Measurements from ENCODE around the gene DNM3.

DNM3 gene

GRCh38 chr1:172400722-172401105, 559.4 kb downstream of the DNM3 start:
- in situ Hi-C loops (cut with MboI; ENCODE audit: low sequenced_read_pairs): no loop called here

DNA sequence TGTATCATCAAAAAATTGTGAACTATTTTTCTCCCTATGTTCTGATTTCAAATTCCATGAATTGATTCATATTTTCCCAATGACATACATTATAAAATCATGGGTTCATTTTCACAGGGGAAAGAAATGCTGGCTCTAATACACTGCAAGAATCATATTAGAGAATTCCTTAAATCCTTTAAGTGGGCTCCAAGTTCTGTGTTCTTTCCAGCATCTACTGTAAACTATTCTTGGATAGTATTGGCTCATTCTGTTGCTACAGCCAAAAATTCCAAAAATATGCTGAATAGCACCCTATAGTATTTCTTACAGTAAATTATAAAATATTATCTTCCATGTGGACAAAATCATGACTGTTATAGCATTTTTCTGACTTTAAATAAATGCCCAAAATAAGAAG, 560.2 kb downstream of the DNM3 start:
- in situ Hi-C loops (cut with MboI; ENCODE audit: low sequenced_read_pairs): no loop called here

- in situ Hi-C loops (cut with MboI; ENCODE audit: low sequenced_read_pairs): no loop called here
Observed at GRCh38 chr1:172401892-172402291, 560.6 kb downstream of the DNM3 start.

- in situ Hi-C loops (cut with MboI; ENCODE audit: low sequenced_read_pairs): no loop called here
Observed at GRCh38 chr1:172402878-172403569, 561.7 kb downstream of the DNM3 start.

DNA sequence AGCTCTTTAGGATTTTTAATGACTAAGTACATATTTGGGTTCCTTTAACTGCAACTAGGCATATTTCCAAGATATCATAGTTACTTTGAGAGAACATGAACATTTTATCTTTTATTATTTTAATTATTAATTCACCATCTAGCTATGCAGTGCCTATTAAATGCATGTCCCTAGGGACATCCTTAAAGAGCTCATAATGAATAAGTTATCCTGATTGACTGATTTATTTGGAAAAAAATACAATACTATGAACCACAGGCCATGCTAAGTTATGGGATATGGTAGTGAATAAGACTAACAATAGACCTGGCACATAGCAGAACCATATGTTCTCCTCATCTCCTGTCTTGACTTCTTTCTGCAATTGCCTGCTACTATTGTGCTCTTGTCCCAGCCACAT, 562.8 kb downstream of the DNM3 start:
- in situ Hi-C loops (cut with MboI; ENCODE audit: low sequenced_read_pairs): no loop called here

DNA sequence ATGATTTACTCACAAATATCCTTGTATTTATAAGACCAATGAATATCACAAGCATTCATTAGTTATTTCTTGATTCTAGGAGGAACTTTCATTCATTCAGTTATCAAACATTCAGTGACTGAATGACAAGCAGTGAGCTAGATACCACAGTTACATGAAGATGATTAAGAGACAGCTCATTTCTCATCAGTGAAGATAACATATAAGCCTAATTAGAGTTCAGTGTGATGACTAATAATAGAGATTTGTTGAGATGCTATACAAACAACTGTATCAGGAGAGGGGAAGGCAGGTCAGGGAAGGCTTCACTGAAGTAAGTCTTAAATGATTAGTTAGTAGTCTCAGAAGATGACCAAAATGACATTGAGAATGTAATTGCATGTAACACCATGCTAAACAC, 564.6 kb downstream of the DNM3 start:
- in situ Hi-C loops (cut with MboI; ENCODE audit: low sequenced_read_pairs): no loop called here

DNA sequence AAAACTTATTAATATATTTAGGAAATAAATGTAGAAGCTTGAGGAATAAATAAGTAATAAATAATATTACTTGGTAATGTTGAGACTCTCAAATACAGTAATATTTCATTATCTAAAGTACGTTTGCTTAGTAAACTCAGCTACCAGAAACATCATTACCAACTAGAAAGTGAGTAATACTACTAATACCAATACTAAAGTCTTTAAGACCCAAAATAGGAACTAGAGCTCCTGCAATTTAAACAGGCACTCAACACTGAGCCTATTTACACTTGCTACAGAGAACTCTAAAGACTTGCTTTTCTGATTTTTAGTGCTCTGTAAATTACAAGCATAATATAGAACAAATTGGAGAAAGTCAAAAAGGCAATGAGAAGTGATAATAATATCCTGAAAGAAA, 565.7 kb downstream of the DNM3 start:
- in situ Hi-C loops (cut with MboI; ENCODE audit: low sequenced_read_pairs): no loop called here

GRCh38 chr1:172408958-172409357, 567.7 kb downstream of the DNM3 start:
- in situ Hi-C loops (cut with MboI; ENCODE audit: low sequenced_read_pairs): no loop called here

- in situ Hi-C loops (cut with MboI; ENCODE audit: low sequenced_read_pairs): no loop called here
Observed at GRCh38 chr1:172410027-172410426, 568.7 kb downstream of the DNM3 start.

GRCh38 chr1:172411791-172412338, 570.6 kb downstream of the DNM3 start:
- in situ Hi-C loops (cut with MboI; ENCODE audit: low sequenced_read_pairs): no loop called here

DNA sequence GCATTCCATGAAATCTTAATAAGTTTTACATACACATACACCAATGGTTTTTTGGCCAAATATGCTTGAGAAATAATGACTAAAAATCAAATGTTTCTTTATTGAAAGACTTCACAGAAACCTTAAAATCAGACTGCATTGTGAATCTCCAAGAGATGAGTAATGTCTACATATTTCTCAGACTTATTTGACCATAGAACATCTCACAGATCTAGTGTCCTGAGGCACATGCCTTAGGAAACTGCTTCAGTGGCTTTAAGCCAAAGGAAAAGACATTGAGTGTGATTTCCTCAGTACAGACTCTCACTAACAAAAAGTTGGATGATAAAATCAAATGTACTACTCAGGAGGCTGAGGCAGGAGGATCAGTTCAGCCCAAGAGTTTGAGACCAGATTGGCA, 573.0 kb downstream of the DNM3 start:
- in situ Hi-C loops (cut with MboI; ENCODE audit: low sequenced_read_pairs): no loop called here

- in situ Hi-C loops (cut with MboI; ENCODE audit: low sequenced_read_pairs): no loop called here
Observed at GRCh38 chr1:172416496-172417035, 575.3 kb downstream of the DNM3 start.

- in situ Hi-C loops (cut with MboI; ENCODE audit: low sequenced_read_pairs): no loop called here
Observed at GRCh38 chr1:172417557-172417956, 576.3 kb downstream of the DNM3 start.

DNA sequence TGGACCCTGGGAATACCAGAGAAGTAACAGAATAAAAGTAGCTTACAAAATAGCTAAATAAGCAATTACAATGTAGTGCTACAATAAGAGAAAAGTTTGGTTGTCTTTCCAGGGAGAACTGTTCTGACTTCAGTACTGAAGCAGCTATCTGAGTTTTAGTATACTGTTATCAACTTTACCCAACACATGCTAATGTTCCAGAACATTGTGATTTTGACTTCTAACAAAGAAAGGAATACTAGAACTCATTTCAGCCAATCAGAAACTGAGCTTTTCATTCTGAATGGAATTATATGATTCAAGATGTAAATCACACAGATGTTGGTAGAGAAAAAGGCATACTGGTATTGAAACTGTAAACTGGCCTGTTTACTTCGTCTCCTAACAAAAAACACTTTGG, 579.1 kb downstream of the DNM3 start, which contains the start of gene C1orf105:
Gene C1orf105, plus strand, starts transcription at position 301 of the 400 bp plus-strand sequence. CDS start 201 bp downstream, outside the sequence.
- in situ Hi-C loops (cut with MboI; ENCODE audit: low sequenced_read_pairs): no loop called here

DNA sequence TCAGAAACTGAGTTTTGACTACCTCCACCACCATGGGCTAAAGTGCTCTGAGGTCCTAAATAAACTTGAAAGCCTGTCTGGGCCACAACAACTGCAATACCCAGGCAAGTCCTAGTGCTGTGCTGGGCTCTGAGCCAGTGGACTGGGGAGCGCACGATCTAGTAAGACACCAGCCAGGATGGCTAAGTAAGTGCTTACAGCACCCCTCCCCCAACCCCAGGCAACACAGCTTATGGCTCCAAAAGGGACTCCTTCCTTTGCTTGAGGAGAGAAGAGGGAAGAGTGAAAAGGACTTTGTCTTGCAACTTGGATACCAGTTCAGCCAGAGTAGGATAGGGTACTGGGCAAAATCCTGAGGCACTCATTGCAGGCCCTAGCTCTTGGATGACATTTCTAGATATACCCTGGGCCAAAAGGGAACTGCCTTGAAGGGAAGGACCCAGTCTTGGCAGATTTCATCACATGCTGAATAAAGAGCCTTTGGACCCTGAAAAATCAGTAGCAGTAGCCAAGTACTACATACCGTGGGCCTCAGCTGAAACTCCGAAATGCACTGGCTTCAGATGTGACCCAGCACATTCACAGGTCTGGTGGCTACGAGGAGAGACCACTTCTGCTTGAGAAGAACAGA, 580.8 kb downstream of the DNM3 start:
- in situ Hi-C loops (cut with MboI; ENCODE audit: low sequenced_read_pairs): no loop called here

DNA sequence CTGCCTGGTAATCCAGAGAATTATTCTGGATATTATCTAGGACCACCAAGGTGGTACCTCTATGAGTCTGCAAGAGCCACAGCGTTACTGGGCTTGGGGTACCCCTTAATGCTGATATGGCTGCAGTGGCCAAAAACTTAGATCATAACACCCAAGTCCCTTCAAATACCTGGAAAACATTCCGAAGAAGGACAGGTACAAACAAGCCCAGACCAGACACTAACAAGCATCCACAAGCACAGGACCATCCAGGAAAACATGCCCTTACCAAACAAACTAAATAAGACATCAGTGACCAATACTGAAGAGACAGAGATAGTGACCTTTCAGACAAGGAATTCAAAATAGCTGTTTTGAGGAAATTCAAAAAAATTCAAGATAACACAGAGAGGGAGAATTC, 582.0 kb downstream of the DNM3 start:
- in situ Hi-C loops (cut with MboI; ENCODE audit: low sequenced_read_pairs): no loop called here

GRCh38 chr1:172425339-172425738, 584.0 kb downstream of the DNM3 start:
- in situ Hi-C loops (cut with MboI; ENCODE audit: low sequenced_read_pairs): no loop called here

GRCh38 chr1:172427191-172427590, 585.9 kb downstream of the DNM3 start:
- in situ Hi-C loops (cut with MboI; ENCODE audit: low sequenced_read_pairs): no loop called here

DNA sequence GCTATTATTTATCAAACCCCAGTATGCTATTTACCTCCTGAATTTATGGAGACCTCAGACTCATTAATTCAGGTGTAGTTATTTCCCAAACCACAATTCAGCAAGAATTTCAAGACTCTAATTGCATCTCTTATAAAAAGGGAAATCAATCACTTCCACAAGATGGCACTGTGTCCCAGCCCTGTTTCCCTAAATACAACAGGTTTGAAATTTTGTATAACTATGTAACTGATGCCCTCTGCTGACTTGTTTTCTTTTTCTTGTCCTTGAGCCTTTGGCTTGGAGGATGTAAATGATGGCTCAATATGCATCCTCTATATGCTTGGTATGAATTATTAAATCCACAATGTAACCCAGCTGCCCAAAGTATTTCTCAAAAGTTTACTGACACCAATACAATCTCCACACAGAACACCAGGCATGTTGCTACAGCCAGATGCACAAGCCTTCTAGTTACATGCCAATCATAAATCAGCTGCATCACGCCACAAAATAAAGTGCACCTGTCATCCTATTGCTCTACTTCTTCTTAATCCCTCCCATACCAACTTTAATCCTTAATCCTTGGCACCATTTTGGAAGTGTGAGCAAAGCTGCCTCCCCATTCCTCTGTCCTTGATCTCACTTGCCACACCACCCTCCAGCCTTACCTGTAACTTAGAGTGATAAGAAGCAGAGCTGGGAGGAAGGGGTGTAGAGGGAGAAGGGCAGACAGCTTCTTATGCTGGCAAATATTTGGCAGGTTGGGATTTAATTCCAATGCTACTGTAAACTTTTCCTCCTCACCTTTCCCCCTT, 588.2 kb downstream of the DNM3 start:
- in situ Hi-C loops (cut with MboI; ENCODE audit: low sequenced_read_pairs): no loop called here

- in situ Hi-C loops (cut with MboI; ENCODE audit: low sequenced_read_pairs): no loop called here
Observed at GRCh38 chr1:172430128-172430454, 588.8 kb downstream of the DNM3 start.

DNA sequence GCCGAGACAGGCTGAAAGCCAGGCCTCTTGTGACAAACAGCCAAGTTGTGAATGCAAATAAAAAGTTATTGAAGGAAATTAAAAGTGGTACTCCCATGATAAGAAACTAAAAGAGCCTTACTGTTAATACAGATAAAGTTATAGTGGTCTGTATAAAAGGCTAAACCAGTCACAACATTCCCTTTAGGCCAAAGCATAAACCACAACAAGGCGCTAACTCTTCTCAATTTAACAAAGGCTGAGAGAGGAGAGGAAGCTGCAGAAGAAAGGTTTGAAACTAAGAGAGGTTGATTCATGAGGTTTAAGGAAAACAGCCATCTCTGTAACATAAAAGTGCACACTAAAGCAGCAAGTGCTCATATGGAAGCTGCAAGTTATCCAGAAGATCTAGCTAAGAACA, 589.9 kb downstream of the DNM3 start:
- in situ Hi-C loops (cut with MboI; ENCODE audit: low sequenced_read_pairs): no loop called here
